Right lobe of liver (tissue), 6 donors: Measurements from ENCODE around the gene KRTAP5-1. TPM values are rescaled to one million over a fixed set of nuclear protein-coding genes. Genes with fewer than 3 reads are reported as not detected.
"Not testable (repeated sequence)": the region's sequence is repeated elsewhere in the genome, so short reads cannot be mapped to it uniquely, and the experiment has no call there.

ENCODE experiments used
- ATAC-seq, 4 donors: fragments of 200-7000 bp; cut with Tn5 transposase; one replicate each; pipeline ENCODE4 v1.9.1; 2020; ENCODE audit warnings: mild to moderate bottlenecking in 4 of 4, moderate library complexity in 4 of 4
- DNase-seq, 3 donors: peaks; one replicate each; pipeline ENCODE4 v3.0.0-alpha.2; 2020
- H3K27ac ChIP-seq, 3 donors: fragments of 200-600 bp; one replicate each; pipeline ENCODE4 v1.8.0; 2022
- H3K27me3 ChIP-seq, 2 donors: fragments of 200-600 bp; one replicate each; pipeline ENCODE4 v1.8.0; 2022
- H3K36me3 ChIP-seq, 4 donors: fragments of 200-600 bp; sonication (generic) in 1 of 4; one replicate each; pipeline versions ENCODE4 v1.5.1 to v1.8.0; 2017 to 2022; ENCODE audit warnings: control low read depth in 1 of 4
- H3K4me1 ChIP-seq, 4 donors: fragments of 200-600 bp; sonication (generic) in 1 of 4; one replicate each; pipeline versions ENCODE4 v1.5.1 to v1.8.0; 2017 to 2022; ENCODE audit warnings: control low read depth in 1 of 4
- H3K4me3 ChIP-seq, 3 donors: fragments of 200-600 bp; one replicate each; pipeline ENCODE4 v1.8.0; 2022
- H3K9me3 ChIP-seq, 4 donors: fragments of 200-600 bp; sonication (generic) in 1 of 4; one replicate each; pipeline versions ENCODE4 v1.5.1 to v1.8.0; 2017 to 2022; ENCODE audit warnings: control low read depth in 1 of 4
- CTCF ChIP-seq, 4 donors: fragments of 200-600 bp in 3 of 4; fragments of 450-650 bp in 1 of 4; IDR thresholded peaks; one replicate each; pipeline versions ENCODE4 v1.5.1 to v1.8.0; 2016 to 2022; ENCODE audit warnings: antibody characterized with exemption in 4 of 4, mild to moderate bottlenecking in 2 of 4
- POLR2A ChIP-seq: fragments of 450-650 bp; IDR thresholded peaks from one replicate; pipeline ENCODE4 v1.6.1; 2017; ENCODE audit warnings: antibody characterized with exemption, mild to moderate bottlenecking
- WGBS: methylation state at CpG from one replicate; pipeline ENCODE4 v1.1.6; 2018; ENCODE audit warnings: low coverage, low lambda C conversion rate; ENCODE audit not compliant: insufficient coverage; ENCODE audit errors: missing lambda C conversion rate; 5-methylcytosine and 5-hydroxymethylcytosine counted together
- intact Hi-C, 2 donors: fragments of 100-400 bp; cut with DNase I; formaldehyde crosslinking; loops; one replicate each; pipeline versions ENCODE4 v1.11.2 to v1.14.1; 2022
- total RNA-seq, 6 experiments: library from RNA; depleted of rRNA in 2 of 6; stranded (reverse); fragments of >200 nt in 2 of 6; fragmentation: NEBNext Ultra II Directional in 3 of 6; extraction: Animal tissue kit (Norgen Biotek cat#: 25700) in 3 of 6; gene quantifications; one replicate each; pipeline versions ENCODE4 v1.1.0 to v1.2.4, GENCODE V29; 2016 to 2023
- donor health status: DM: no; HTN: yes; CAD: no.
- donor health status: DM: no; HTN: no; CAD: no.
- donor health status: DM: no; HTN: no; CAD: no.
- donor health status: DM: no; HTN: yes; CAD: no.
- donor health status: DM: no; HTN: yes; CAD: no.

Gene KRTAP5-1
- total RNA-seq, 6 experiments from 2014 or later, result not detected

GRCh38 chr11:1623716-1624115 is 38.6 kb upstream of the KRTAP5-1 start:
- Histone ChIP-seq H3K4me3 (no peak overlapping the region), H3K27ac (no peak overlapping the region), H3K9me3 (no peaks in the 10 kb centered on the region), H3K27me3 (no peaks in the 10 kb centered on the region), H3K4me1 (no peaks in the 10 kb centered on the region), H3K36me3 (no peaks in the 10 kb centered on the region)
- 74% methylated on average over 5 of the region's 9 CpGs for WGBS
- ATAC-seq, result no peak
- intact Hi-C loops, result no loop called here
- TF ChIP-seq POLR2A (no peak), CTCF (IDR thresholded peaks at IDR 0.05) (no peak)
- no peak for DNase-seq

GRCh38 chr11:1622086-1622485 is 37.0 kb upstream of the KRTAP5-1 start, which contains the start of gene KRTAP5-4:
Gene KRTAP5-4, minus strand, starts transcription at chr11:1622138. Its CDS starts 45 bp downstream, at chr11:1622093.
- no peak for TF ChIP-seq POLR2A
- TF ChIP-seq CTCF (IDR thresholded peaks at IDR 0.05), result no peak
- intact Hi-C loops, result no loop called here
- Histone ChIP-seq H3K9me3 (no peaks in the 10 kb centered on the region), H3K27ac (no peak within 1 kb of the TSS), H3K4me3 (no peak within 1 kb of the TSS), H3K4me1 (no peaks in the 10 kb centered on the region), H3K36me3 (no peaks in the 10 kb centered on the region), H3K27me3 (no peaks in the 10 kb centered on the region)
- no peak for DNase-seq
- ATAC-seq, result peak in 1 of 4 donors; percentile 82
- WGBS, result 40% methylated on average over 1 of the region's 1 CpG

GRCh38 chr11:1619449-1619848 is 34.4 kb upstream of the KRTAP5-1 start:
- DNase-seq, result no peak
- peak in 3 of 4 donors; percentile 39 to 59 (median 43) for ATAC-seq
- WGBS, result 49% methylated on average over 10 of the region's 10 CpGs

GRCh38 chr11:1618231-1618630 is 33.1 kb upstream of the KRTAP5-1 start:
- H3K36me3 ChIP-seq, result no peaks in the 10 kb centered on the region
- H3K4me1 ChIP-seq, result no peaks in the 10 kb centered on the region
- no peak overlapping the region for H3K4me3 ChIP-seq
- no peak for TF ChIP-seq POLR2A
- TF ChIP-seq CTCF (IDR thresholded peaks at IDR 0.05), result no peak
- no peaks in the 10 kb centered on the region for H3K27me3 ChIP-seq
- no peak for ATAC-seq
- 60% methylated on average over 8 of the region's 10 CpGs for WGBS
- intact Hi-C loops, result no loop called here
- no peaks in the 10 kb centered on the region for H3K9me3 ChIP-seq
- H3K27ac ChIP-seq, result no peak overlapping the region
- no peak for DNase-seq

More at GRCh38 chr11:1619449-1619848, 34.4 kb upstream of the KRTAP5-1 start:
- H3K36me3 ChIP-seq, result no peaks in the 10 kb centered on the region
- H3K27me3 ChIP-seq, result no peaks in the 10 kb centered on the region
- H3K4me1 ChIP-seq, result no peaks in the 10 kb centered on the region
- no peak overlapping the region for H3K27ac ChIP-seq
- TF ChIP-seq POLR2A (no peak), CTCF (IDR thresholded peaks at IDR 0.05) (no peak)
- no peaks in the 10 kb centered on the region for H3K9me3 ChIP-seq
- no peak overlapping the region for H3K4me3 ChIP-seq
- intact Hi-C loops, result no loop called here

GRCh38 chr11:1608363-1608762 is 23.3 kb upstream of the KRTAP5-1 start, which contains the start of gene KRTAP5-3:
Gene KRTAP5-3, minus strand, starts transcription at chr11:1608463. Its CDS starts 78 bp downstream, at chr11:1608385.
- H3K27ac ChIP-seq, result no peak within 1 kb of the TSS
- H3K9me3 ChIP-seq, result no peaks in the 10 kb centered on the region
- intact Hi-C loops, result no loop called here
- 69% methylated on average over 4 of the region's 4 CpGs for WGBS
- TF ChIP-seq POLR2A (no peak), CTCF (IDR thresholded peaks at IDR 0.05) (no peak)
- no peaks in the 10 kb centered on the region for H3K36me3 ChIP-seq
- no peak for DNase-seq
- no peaks in the 10 kb centered on the region for H3K4me1 ChIP-seq
- ATAC-seq, result no peak
- H3K27me3 ChIP-seq, result no peaks in the 10 kb centered on the region
- H3K4me3 ChIP-seq, result no peak within 1 kb of the TSS

- WGBS, result no CpG with 5 or more reads among the region's 5 CpGs
- DNase-seq, H3K27me3 ChIP-seq: not testable (repeated sequence)
These were observed 22.8 kb upstream of the KRTAP5-1 start for GRCh38 chr11:1607901-1608300.

GRCh38 chr11:1607156-1607845 is 22.2 kb upstream of the KRTAP5-1 start:
- H3K4me3 ChIP-seq, H3K4me1 ChIP-seq, DNase-seq, H3K27ac ChIP-seq, H3K27me3 ChIP-seq, H3K36me3 ChIP-seq, ATAC-seq, H3K9me3 ChIP-seq, intact Hi-C loops: not testable (repeated sequence)
- WGBS, result 43% methylated on average over 15 of the region's 18 CpGs

More at GRCh38 chr11:1607901-1608300, 22.8 kb upstream of the KRTAP5-1 start:
- H3K4me3 ChIP-seq, ATAC-seq, H3K27ac ChIP-seq, H3K36me3 ChIP-seq, intact Hi-C loops, H3K9me3 ChIP-seq, H3K4me1 ChIP-seq: not testable (repeated sequence)
